T47D (cell line): ENCODE results near the gene TMC1.
"Not testable (repeated sequence)": the region's sequence is repeated elsewhere in the genome, so short reads cannot be mapped to it uniquely, and the experiment has no call there.

Source experiments
- DNase-seq, 2 experiments: peaks; one replicate each; pipeline versions ENCODE4 v3.0.0 to v3.0.0-alpha.2; 2011 to 2012; ENCODE audit warnings: low read depth in 1 of 2, low spot score in 1 of 2
- JUND ChIP-seq: IDR thresholded peaks from 2 replicates; pipeline ENCODE4 v1.6.1; 2012; ENCODE audit warnings: low read depth
- in situ Hi-C: cut with HindIII; loops from 2 replicates; pipeline ENCODE4 v1.10.0; 2016; ENCODE audit warnings: low sequenced_read_pairs, low pct_unique_long_range_greater_than_20kb

TMC1 gene

GRCh38 chr9:72855321-72855720, 333.9 kb downstream of the TMC1 start:
- no peak for TF ChIP-seq JUND
- DNase-seq: no peak
- in situ Hi-C loops: no loop called here

GRCh38 chr9:72855890-72856523, 334.6 kb downstream of the TMC1 start:
- TF ChIP-seq JUND: no peak
- no peak for DNase-seq
- in situ Hi-C loops: no loop called here

- DNase-seq: peak; percentile 14 to 54
- TF ChIP-seq JUND: no peak
- in situ Hi-C loops: no loop called here
Measured at GRCh38 chr9:72856972-72857623, 335.7 kb downstream of the TMC1 start.

GRCh38 chr9:72857624-72857996, 336.2 kb downstream of the TMC1 start:
- no peak for TF ChIP-seq JUND
- DNase-seq: no peak
- in situ Hi-C loops: no loop called here

- TF ChIP-seq JUND: no peak
- in situ Hi-C loops: no loop called here
- DNase-seq: no peak
Measured at GRCh38 chr9:72858089-72858912, 336.9 kb downstream of the TMC1 start.

- DNase-seq, in situ Hi-C loops: not testable (repeated sequence)
Measured at GRCh38 chr9:72862788-72863187, 341.4 kb downstream of the TMC1 start.

GRCh38 chr9:72863456-72864094, 342.2 kb downstream of the TMC1 start:
- no peak for TF ChIP-seq JUND
- no peak for DNase-seq
- in situ Hi-C loops: no loop called here

- TF ChIP-seq JUND: no peak
- in situ Hi-C loops: no loop called here
- no peak for DNase-seq
Measured at GRCh38 chr9:72864327-72864726, 342.9 kb downstream of the TMC1 start.

- no peak for TF ChIP-seq JUND
- peak in 1 of 2 experiments; percentile 3 for DNase-seq
- in situ Hi-C loops: no loop called here
Measured at GRCh38 chr9:72871685-72872084, 350.3 kb downstream of the TMC1 start.

GRCh38 chr9:72872718-72873117, 351.3 kb downstream of the TMC1 start:
- in situ Hi-C loops: no loop called here
- no peak for TF ChIP-seq JUND
- DNase-seq: no peak

GRCh38 chr9:72873456-72873855, 352.0 kb downstream of the TMC1 start:
- no peak for TF ChIP-seq JUND
- DNase-seq: no peak
- in situ Hi-C loops: no loop called here

GRCh38 chr9:72874344-72874743, 352.9 kb downstream of the TMC1 start:
- TF ChIP-seq JUND: no peak
- in situ Hi-C loops: no loop called here

GRCh38 chr9:72875221-72875620, 353.8 kb downstream of the TMC1 start:
- no peak for TF ChIP-seq JUND
- no peak for DNase-seq
- in situ Hi-C loops: no loop called here

More at GRCh38 chr9:72874344-72874743, 352.9 kb downstream of the TMC1 start:
- no peak for DNase-seq
